A549 treated with AZD2906 at 1 μM for 4 hours (cell line): ENCODE measurements around the gene C19orf38. TPM values are rescaled to one million over a fixed set of nuclear protein-coding genes. Genes with fewer than 3 reads are reported as not detected.

Source experiments
- total RNA-seq: library from RNA; stranded (reverse); fragments of 200-300 nt; extraction: Qiagen RNA extraction; gene quantifications from 5 replicates; pipeline ENCODE4 v1.2.3, GENCODE V29; 2022

C19orf38 gene, protein sequence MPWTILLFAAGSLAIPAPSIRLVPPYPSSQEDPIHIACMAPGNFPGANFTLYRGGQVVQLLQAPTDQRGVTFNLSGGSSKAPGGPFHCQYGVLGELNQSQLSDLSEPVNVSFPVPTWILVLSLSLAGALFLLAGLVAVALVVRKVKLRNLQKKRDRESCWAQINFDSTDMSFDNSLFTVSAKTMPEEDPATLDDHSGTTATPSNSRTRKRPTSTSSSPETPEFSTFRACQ
- 0.10 to 0.13 TPM in 2 of 5 replicates, not detected in the others for total RNA-seq

DNA sequence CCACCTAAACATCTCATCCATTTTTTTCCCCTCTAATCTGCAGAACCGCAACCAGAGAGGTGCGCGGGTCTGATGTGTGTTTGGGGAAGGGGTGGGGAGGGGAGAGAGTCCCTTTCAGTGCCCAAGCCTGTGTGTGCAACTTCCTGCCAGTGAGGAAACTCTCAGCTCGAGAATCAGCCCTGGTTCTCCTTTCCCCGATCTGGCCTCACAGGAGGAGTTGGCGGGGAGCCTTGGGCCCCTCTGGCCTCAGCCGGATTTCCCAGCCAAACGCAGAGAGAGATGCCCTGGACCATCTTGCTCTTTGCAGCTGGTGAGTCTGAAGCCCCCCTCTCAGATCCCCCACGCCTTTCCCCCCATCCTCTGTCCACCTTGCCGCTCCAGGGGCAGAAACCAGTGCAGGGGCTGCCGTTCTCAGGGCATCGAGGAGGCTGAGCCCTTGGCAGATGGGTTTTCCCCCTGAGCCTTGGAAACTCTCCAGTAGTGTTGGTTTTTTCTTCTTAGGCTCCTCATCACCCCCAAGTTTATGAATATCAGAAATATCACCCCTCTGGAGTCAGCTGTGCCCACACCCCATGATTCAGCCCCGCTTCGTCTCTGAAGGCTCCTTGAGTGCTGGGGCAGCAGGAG lies at the start of gene C19orf38:
C19orf38 (plus strand) TSS at position 186 of the 627 bp plus-strand sequence; CDS start at position 280, 94 bp downstream.

DNA sequence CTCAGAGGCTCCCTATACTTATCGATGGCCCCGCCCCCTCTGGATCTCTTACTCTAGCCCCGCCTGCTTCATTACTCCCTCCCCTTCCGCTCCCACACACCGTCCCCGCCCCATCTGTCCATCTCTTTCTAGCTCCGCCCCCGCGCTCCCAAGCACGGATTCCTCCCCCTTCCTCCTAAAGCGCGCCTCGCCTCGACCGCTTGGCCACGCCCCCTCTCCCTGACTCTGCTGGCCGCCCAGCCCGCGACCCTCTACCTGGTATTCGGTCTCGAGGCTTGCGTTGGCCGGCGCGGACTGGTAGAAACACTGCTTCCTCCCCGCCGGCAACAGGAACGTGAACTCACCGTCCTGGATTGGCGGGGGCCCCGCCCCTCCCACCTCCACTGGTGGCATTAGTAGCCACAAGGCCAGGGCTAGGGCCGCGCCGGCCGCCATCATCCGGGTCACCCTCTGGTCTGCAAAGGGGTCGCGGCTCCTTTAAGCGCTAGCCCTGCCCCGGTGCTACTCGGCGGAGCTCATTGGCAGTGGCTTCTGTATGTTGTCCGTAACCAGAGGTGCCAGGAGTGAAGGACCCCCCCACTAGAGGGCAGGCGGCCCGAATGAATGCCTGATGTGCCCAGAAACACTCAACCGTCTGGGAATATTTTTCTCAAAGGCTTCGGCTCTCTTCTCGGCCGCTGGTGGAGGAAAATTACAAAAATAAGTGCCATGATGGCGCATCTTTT lies 12.3 kb upstream of the C19orf38 start, which contains the start of gene TMED1:
TMED1 (minus strand) TSS at position 459 of the 725 bp plus-strand sequence; CDS start at position 438, 21 bp downstream.

DNA sequence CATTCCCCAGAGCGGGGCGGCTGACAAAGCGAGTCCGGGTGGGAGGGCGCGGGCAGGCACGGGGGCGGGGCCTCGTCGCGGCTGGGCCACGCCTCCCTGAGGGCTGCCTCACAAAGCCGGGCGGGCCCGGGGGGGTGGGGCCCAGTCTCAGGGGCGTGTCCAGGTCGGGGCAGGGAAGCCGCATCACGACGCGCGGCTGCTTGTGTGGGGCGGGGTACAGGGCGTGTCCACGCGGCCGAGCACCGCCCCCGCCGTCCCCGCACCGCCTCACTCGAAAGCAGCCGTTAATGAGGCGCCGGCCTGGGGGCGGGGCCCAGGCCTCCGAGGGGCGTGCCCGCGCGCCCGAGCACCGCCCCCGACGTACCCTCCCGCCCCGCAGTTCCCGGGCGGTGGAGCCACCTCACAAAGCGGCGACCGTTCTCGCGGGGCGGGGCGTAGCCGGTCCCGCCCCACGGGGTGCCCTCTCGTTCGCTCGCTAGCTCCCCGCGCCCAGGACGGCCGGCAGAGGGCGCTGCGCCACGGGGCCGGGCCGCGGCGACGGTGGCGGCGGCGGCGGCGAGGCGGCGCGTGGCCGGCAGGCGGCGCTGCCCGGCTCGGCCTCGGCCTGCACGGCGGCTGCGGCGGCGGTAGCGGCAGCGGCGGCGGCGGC lies 22.9 kb downstream of the C19orf38 start, which contains the start of gene CARM1:
CARM1 (plus strand) TSS at position 599 of the 649 bp plus-strand sequence. CDS start 150 bp downstream, outside the sequence.

Other genes starting within 250 kb of the C19orf38 start
- gene SLC44A2, start 222.9 kb upstream of the C19orf38 start, total RNA-seq, result 7.4 to 9.4 TPM (median 9.0 TPM) in 5 replicates
- gene ILF3, start 194.1 kb upstream of the C19orf38 start, total RNA-seq, result 153 to 165 TPM (median 160 TPM) in 5 replicates
- 29.8 to 36.2 TPM (median 33.0 TPM) in 5 replicates for gene QTRT1, start 147.0 kb upstream of the C19orf38 start, total RNA-seq
- gene DNM2, start 130.3 kb upstream of the C19orf38 start, total RNA-seq, result 50.3 to 58.7 TPM (median 54.2 TPM) in 5 replicates
- 23.6 to 31.2 TPM (median 30.5 TPM) in 5 replicates for gene TMED1, start 12.2 kb upstream of the C19orf38 start, total RNA-seq
- gene CARM1, start 23.1 kb downstream of the C19orf38 start, total RNA-seq, result 39.5 to 49.8 TPM (median 45.5 TPM) in 5 replicates
- 18.0 to 22.1 TPM (median 20.6 TPM) in 5 replicates for gene YIPF2, start 80.2 kb downstream of the C19orf38 start, total RNA-seq
- gene TIMM29, start 80.4 kb downstream of the C19orf38 start, total RNA-seq, result 13.1 to 19.7 TPM (median 18.6 TPM) in 5 replicates
- gene SMARCA4, start 112.6 kb downstream of the C19orf38 start, total RNA-seq, result 6.8 to 10.7 TPM (median 8.5 TPM) in 5 replicates
- 22.0 to 27.7 TPM (median 22.1 TPM) in 5 replicates for gene LDLR, start 241.0 kb downstream of the C19orf38 start, total RNA-seq